A673 (cell line): Measurements from ENCODE around the gene TXN. TPM values are rescaled to one million over a fixed set of nuclear protein-coding genes. Genes with fewer than 3 reads are reported as not detected.

ENCODE experiments used
- BruUV-seq: library from RNA; stranded (reverse); fragments of 400-500 nt; replicated peaks from 2 replicates; lab custom pipeline; 2021; lab: Mats Ljungman, UMichigan
- CTCF ChIA-PET: fragments of 300-600 bp; sonication (Branson Sonifier 250); formaldehyde crosslinking; loops from one replicate; lab custom pipeline; 2022; ENCODE audit warnings: antibody characterized with exemption; lab: Charles Lee
- POLR2A ChIA-PET: fragments of 300-600 bp; sonication (Branson Sonifier 250); formaldehyde crosslinking; loops from one replicate; lab custom pipeline; 2022; ENCODE audit warnings: antibody characterized with exemption; ENCODE audit not compliant: low non-redundant PET; lab: Charles Lee
- DNase-seq: peaks from one replicate; pipeline ENCODE4 v3.0.0-alpha.2; 2015; ENCODE audit warnings: low spot score
- H3K27ac ChIP-seq: fragments of 200-600 bp; sonication (generic); 2 replicates; pipeline ENCODE4 v1.5.1; 2016; ENCODE audit warnings: mixed run types, low read depth, mild to moderate bottlenecking, mixed read lengths, antibody characterized with exemption, low read length; ENCODE audit not compliant: poor library complexity, severe bottlenecking
- H3K27me3 ChIP-seq: fragments of 200-600 bp; sonication (generic); replicated peaks from 2 replicates; pipeline ENCODE4 v1.6.1; 2017; ENCODE audit warnings: mixed run types, low read depth, mild to moderate bottlenecking, mixed read lengths, antibody characterized with exemption, low read length; ENCODE audit not compliant: insufficient read depth, poor library complexity
- H3K36me3 ChIP-seq: fragments of 200-600 bp; sonication (generic); 2 replicates; pipeline ENCODE4 v1.6.1; 2016; ENCODE audit warnings: mixed run types, mild to moderate bottlenecking, mixed read lengths, antibody characterized with exemption, low read length; ENCODE audit not compliant: insufficient read depth, poor library complexity, severe bottlenecking
- H3K4me1 ChIP-seq: fragments of 200-600 bp; sonication (generic); 2 replicates; pipeline ENCODE4 v1.6.1; 2017; ENCODE audit warnings: mixed run types, mild to moderate bottlenecking, mixed read lengths, antibody characterized with exemption, low read length; ENCODE audit not compliant: insufficient read depth, poor library complexity, severe bottlenecking
- H3K4me3 ChIP-seq: fragments of 200-600 bp; sonication (generic); 2 replicates; pipeline ENCODE4 v1.5.1; 2016; ENCODE audit warnings: low read depth, mixed run types, mild to moderate bottlenecking, mixed read lengths, low read length; ENCODE audit not compliant: poor library complexity, severe bottlenecking
- H3K9me3 ChIP-seq: fragments of 200-600 bp; sonication (generic); 2 replicates; pipeline ENCODE4 v1.6.1; 2016; ENCODE audit warnings: mixed run types, low read depth, mild to moderate bottlenecking, mixed read lengths, antibody characterized with exemption, low read length; ENCODE audit not compliant: poor library complexity, severe bottlenecking
- EZH2 ChIP-seq: fragments of 200-600 bp; sonication (generic); IDR thresholded peaks from 2 replicates; pipeline ENCODE4 v1.6.1; 2017; ENCODE audit warnings: borderline replicate concordance, low read depth, mild to moderate bottlenecking, mixed read lengths, antibody characterized with exemption, low read length; ENCODE audit not compliant: poor library complexity, severe bottlenecking
- intact Hi-C: fragments of 100-400 bp; cut with micrococcal nuclease; formaldehyde crosslinking; loops from one replicate; pipeline ENCODE4 v1.10.0; 2022; ENCODE audit not compliant: unreplicated experiment
- total RNA-seq: library from RNA; stranded (reverse); gene quantifications from 2 replicates; pipeline ENCODE4 v1.2.3, GENCODE V29; 2021
- TF ChIP-seq, protein P1 (sequence below): fragments of 300-800, 200-600 bp; sonication (generic); conservative IDR thresholded peaks from 2 replicates; pipeline ENCODE4 v1.5.1; 2017; ENCODE audit warnings: low read depth, mild to moderate bottlenecking, antibody characterized with exemption, low read length, moderate library complexity, mixed read lengths

The TXN gene
- total RNA-seq, 1 experiment from 2014 or later, result 284 TPM

DNA sequence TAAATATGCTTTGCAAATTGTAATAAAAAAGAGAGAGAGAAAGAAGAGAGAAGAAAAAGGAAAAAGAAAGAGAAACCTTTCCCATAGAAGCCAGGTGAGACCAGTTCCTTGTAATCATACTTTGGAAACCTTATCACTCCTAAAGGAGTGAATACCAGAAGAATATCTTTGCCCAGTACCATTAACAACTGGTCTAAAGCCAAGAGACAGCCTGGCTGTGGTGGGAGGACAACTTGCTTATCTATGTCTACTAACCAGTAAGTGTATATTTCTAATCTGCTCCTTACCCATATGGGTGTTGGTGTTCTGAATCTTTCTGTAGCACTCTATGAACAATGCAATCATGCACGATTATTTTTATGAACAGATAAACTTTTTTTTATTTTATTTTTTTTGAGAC is 10.5 kb upstream of the TXN start:
- DNase-seq, result no peak
- H3K27ac ChIP-seq, result no peak overlapping the region
- H3K27me3 ChIP-seq, result no peaks in the 10 kb centered on the region
- H3K9me3 ChIP-seq, result peaks cover 4% of the 10 kb centered on the region
- CTCF ChIA-PET, result no interaction called here
- no peak overlapping the region for H3K4me3 ChIP-seq
- H3K4me1 ChIP-seq, result no peaks in the 10 kb centered on the region
- no TSS peak for BruUV-seq
- intact Hi-C loops, result no loop called here
- TF ChIP-seq, protein P1, sequence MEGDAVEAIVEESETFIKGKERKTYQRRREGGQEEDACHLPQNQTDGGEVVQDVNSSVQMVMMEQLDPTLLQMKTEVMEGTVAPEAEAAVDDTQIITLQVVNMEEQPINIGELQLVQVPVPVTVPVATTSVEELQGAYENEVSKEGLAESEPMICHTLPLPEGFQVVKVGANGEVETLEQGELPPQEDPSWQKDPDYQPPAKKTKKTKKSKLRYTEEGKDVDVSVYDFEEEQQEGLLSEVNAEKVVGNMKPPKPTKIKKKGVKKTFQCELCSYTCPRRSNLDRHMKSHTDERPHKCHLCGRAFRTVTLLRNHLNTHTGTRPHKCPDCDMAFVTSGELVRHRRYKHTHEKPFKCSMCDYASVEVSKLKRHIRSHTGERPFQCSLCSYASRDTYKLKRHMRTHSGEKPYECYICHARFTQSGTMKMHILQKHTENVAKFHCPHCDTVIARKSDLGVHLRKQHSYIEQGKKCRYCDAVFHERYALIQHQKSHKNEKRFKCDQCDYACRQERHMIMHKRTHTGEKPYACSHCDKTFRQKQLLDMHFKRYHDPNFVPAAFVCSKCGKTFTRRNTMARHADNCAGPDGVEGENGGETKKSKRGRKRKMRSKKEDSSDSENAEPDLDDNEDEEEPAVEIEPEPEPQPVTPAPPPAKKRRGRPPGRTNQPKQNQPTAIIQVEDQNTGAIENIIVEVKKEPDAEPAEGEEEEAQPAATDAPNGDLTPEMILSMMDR, result no peak
- TF ChIP-seq EZH2, result no peak
- H3K36me3 ChIP-seq, result no peaks in the 10 kb centered on the region
- POLR2A ChIA-PET, result no interaction called here

DNA sequence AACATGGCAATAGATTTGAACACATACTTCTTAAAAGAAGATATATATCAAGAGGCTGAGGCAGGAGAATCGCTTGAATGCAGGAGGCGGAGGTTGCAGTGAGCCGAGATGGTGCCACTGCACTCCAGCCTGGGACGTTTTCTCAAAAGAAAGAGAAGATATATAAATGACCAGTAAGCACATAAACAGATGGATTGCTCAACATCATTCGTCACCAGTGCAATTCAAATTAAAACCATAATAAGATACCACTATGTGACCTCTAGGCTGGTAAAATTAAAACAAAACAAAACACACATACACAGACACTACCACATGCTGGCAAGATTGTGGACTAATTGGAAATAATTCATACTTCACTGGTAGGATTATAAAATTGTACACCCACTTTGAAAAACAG is 5.3 kb upstream of the TXN start:
- TF ChIP-seq EZH2, result no peak
- TF ChIP-seq, protein P1, result no peak
- Histone ChIP-seq H3K4me3 (no peak overlapping the region), H3K36me3 (no peaks in the 10 kb centered on the region), H3K9me3 (peaks cover 4% of the 10 kb centered on the region), H3K4me1 (peaks cover 26% of the 10 kb centered on the region), H3K27ac (no peak overlapping the region), H3K27me3 (no peaks in the 10 kb centered on the region)
- CTCF ChIA-PET, result no interaction called here
- no peak for DNase-seq
- intact Hi-C loops, result no loop called here
- BruUV-seq, result no TSS peak
- POLR2A ChIA-PET, result no interaction called here

DNA sequence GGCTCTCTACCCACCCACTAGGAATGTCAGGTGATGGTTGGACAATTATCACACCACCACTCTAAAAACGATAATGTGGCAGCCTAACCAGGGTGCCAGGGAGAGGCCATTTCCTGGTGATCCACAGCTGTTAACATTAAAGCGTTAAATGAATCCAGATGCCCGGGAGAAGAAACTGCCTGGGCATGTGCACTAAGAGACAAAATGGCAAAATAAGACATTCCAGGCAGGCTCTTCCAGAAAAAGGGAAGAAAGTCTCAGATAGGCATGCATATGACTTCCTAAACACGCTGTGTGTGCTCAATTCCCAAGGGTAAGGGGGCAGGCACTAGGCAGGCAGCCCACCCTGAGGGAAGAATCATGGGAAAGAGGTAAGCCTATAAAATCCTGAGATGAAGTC is 4.6 kb upstream of the TXN start:
- TF ChIP-seq, protein P1, result no peak
- no peak for TF ChIP-seq EZH2
- no peak overlapping the region for H3K4me3 ChIP-seq
- intact Hi-C loops, result no loop called here
- peaks cover 4% of the 10 kb centered on the region for H3K9me3 ChIP-seq
- BruUV-seq, result no TSS peak
- no peaks in the 10 kb centered on the region for H3K27me3 ChIP-seq
- H3K27ac ChIP-seq, result no peak overlapping the region
- no peaks in the 10 kb centered on the region for H3K36me3 ChIP-seq
- ChIA-PET POLR2A (no interaction called here), CTCF (no interaction called here)
- peaks cover 26% of the 10 kb centered on the region for H3K4me1 ChIP-seq
- peak; percentile 33 for DNase-seq
